HFF-Myc (cell line): ENCODE results near the gene CARD11.

Experiments used
- DNase-seq: peaks from one replicate; pipeline ENCODE4 v3.0.0-alpha.2; 2011; ENCODE audit warnings: low read depth; ENCODE audit errors: extremely low read depth
- H3K4me3 ChIP-seq: replicated peaks from 2 replicates; pipeline ENCODE4 v1.5.1; 2011; ENCODE audit warnings: low read depth, mild to moderate bottlenecking, control low read depth, low read length
- CTCF ChIP-seq: IDR thresholded peaks from 2 replicates; pipeline ENCODE4 v1.5.1; 2012; ENCODE audit warnings: mild to moderate bottlenecking, low read depth, low read length, control low read depth; ENCODE audit errors: missing control alignments

The CARD11 gene

GRCh38 chr7:2940466-2940865, 103.2 kb downstream of the CARD11 start:
- no peak for TF ChIP-seq CTCF
- no peak overlapping the region for H3K4me3 ChIP-seq
- no peak for DNase-seq

GRCh38 chr7:2939193-2939885, 104.3 kb downstream of the CARD11 start:
- TF ChIP-seq CTCF: no peak
- no peak for DNase-seq
- H3K4me3 ChIP-seq: no peak overlapping the region

- H3K4me3 ChIP-seq: no peak overlapping the region
- no peak for DNase-seq
- TF ChIP-seq CTCF: no peak
Observed at GRCh38 chr7:2938514-2939192, 105.0 kb downstream of the CARD11 start.

GRCh38 chr7:2937701-2938513, 105.8 kb downstream of the CARD11 start:
- no peak for DNase-seq
- no peak for TF ChIP-seq CTCF

GRCh38 chr7:2936891-2937580, 106.6 kb downstream of the CARD11 start:
- DNase-seq: no peak
- no peak for TF ChIP-seq CTCF
- H3K4me3 ChIP-seq: no peak overlapping the region

More at GRCh38 chr7:2937701-2938513, 105.8 kb downstream of the CARD11 start:
- H3K4me3 ChIP-seq: no peak overlapping the region

GRCh38 chr7:2936301-2936700, 107.4 kb downstream of the CARD11 start:
- DNase-seq: no peak
- no peak for TF ChIP-seq CTCF

More at GRCh38 chr7:2936301-2936700, 107.4 kb downstream of the CARD11 start:
- no peak overlapping the region for H3K4me3 ChIP-seq
